Keratinocyte (primary cell): ENCODE data around the gene ENDOD1. TPM values are rescaled to one million over a fixed set of nuclear protein-coding genes. Genes with fewer than 3 reads are reported as not detected.
A peak's percentile ranks its signal among the peaks of the same experiment; 100 is the strongest.

Experiments used
- DNase-seq: peaks from one replicate; pipeline ENCODE4 v3.0.0-alpha.2; 2011; ENCODE audit warnings: low read depth, missing footprints, low spot score
- FAIRE-seq: peaks from 2 replicates; lab custom pipeline; 2011; peaks lifted over from hg19 to GRCh38; lab: Jason Lieb, UNC
- H2AFZ ChIP-seq: 2 replicates; pipeline ENCODE4 v1.6.0; 2012; ENCODE audit warnings: low read length, control low read depth, inconsistent platforms; ENCODE audit not compliant: control insufficient read depth
- H3K27ac ChIP-seq: 2 replicates; pipeline ENCODE4 v1.5.1; 2011; ENCODE audit warnings: low read length; ENCODE audit not compliant: control insufficient read depth, insufficient read depth
- H3K27me3 ChIP-seq: 3 replicates; pipeline ENCODE4 v1.6.0; 2011; ENCODE audit warnings: low read length; ENCODE audit not compliant: control insufficient read depth, insufficient read depth; ENCODE audit errors: extremely low read depth
- H3K36me3 ChIP-seq, 2 experiments: 2 replicates in 1 of 2; 3 replicates in 1 of 2; pipeline ENCODE4 v1.5.1; 2011; ENCODE audit warnings: low read length in 2 of 2, mild to moderate bottlenecking in 1 of 2; ENCODE audit not compliant: control insufficient read depth in 2 of 2, insufficient read depth in 2 of 2; ENCODE audit errors: extremely low read depth in 1 of 2
- H3K4me1 ChIP-seq: 3 replicates; pipeline ENCODE4 v1.5.1; 2011; ENCODE audit warnings: low read length; ENCODE audit not compliant: control insufficient read depth, insufficient read depth; ENCODE audit errors: extremely low read depth
- H3K4me2 ChIP-seq: 3 replicates; pipeline ENCODE4 v1.6.0; 2011; ENCODE audit warnings: low read depth, low read length; ENCODE audit not compliant: control insufficient read depth, insufficient read depth; ENCODE audit errors: extremely low read depth
- H3K4me3 ChIP-seq, 3 experiments: fragments of 200-600 bp in 1 of 3; sonication (generic) in 1 of 3; 2 replicates in 2 of 3; 3 replicates in 1 of 3; pipeline ENCODE4 v1.5.1; 2011 to 2016; ENCODE audit warnings: low read length in 3 of 3, mild to moderate bottlenecking in 3 of 3, control low read depth in 2 of 3, inconsistent platforms in 1 of 3, low read depth in 1 of 3, mixed read lengths in 1 of 3, mixed run types in 1 of 3, moderate library complexity in 1 of 3; ENCODE audit not compliant: control insufficient read depth in 2 of 3, insufficient read depth in 2 of 3; ENCODE audit errors: extremely low read depth in 1 of 3
- H3K79me2 ChIP-seq: 2 replicates; pipeline ENCODE4 v1.6.0; 2012; ENCODE audit warnings: low read length; ENCODE audit not compliant: control insufficient read depth, insufficient read depth
- H3K9ac ChIP-seq: 3 replicates; pipeline ENCODE4 v1.6.0; 2011; ENCODE audit warnings: low read length; ENCODE audit not compliant: control insufficient read depth, insufficient read depth; ENCODE audit errors: extremely low read depth
- H3K9me1 ChIP-seq: 3 replicates; pipeline ENCODE4 v1.6.0; 2011; ENCODE audit warnings: low read length; ENCODE audit not compliant: control insufficient read depth, insufficient read depth; ENCODE audit errors: extremely low read depth
- H3K9me3 ChIP-seq: 2 replicates; pipeline ENCODE4 v1.5.1; 2012; ENCODE audit warnings: low read depth, low read length; ENCODE audit not compliant: control insufficient read depth
- H4K20me1 ChIP-seq: 3 replicates; pipeline ENCODE4 v1.6.0; 2011; ENCODE audit warnings: low read length; ENCODE audit not compliant: control insufficient read depth, insufficient read depth; ENCODE audit errors: extremely low read depth
- CTCF ChIP-seq, 3 experiments: IDR thresholded peaks in 1 of 3; conservative IDR thresholded peaks in 1 of 3; optimal IDR thresholded peaks in 1 of 3; 2 replicates in 2 of 3; 3 replicates in 1 of 3; pipeline versions ENCODE3 to v1.5.1; 2011; ENCODE audit warnings: low read length in 3 of 3, mild to moderate bottlenecking in 3 of 3, moderate library complexity in 2 of 3, control low read depth in 1 of 3, inconsistent platforms in 1 of 3; ENCODE audit not compliant: insufficient read depth in 2 of 3; ENCODE audit errors: extremely low read depth in 1 of 3
- EZH2 ChIP-seq: IDR thresholded peaks from one replicate; pipeline ENCODE4 v1.6.1; 2012; ENCODE audit warnings: inconsistent platforms, mild to moderate bottlenecking, low read length, moderate library complexity
- dilution Hi-C: fragments of 300-500 bp; cut with MboI; formaldehyde crosslinking; loops from one replicate; pipeline ENCODE4 v1.7.0; 2020; ENCODE audit warnings: low sequenced_read_pairs; ENCODE audit not compliant: extremely low pct_ligation_motif_present
- polyA plus RNA-seq, 5 experiments: library from polyadenylated mRNA; depleted of rRNA in 3 of 5; stranded (reverse) in 3 of 5; stranded (forward) in 1 of 5; unstranded in 1 of 5; fragments of >200 nt; gene quantifications; 1 replicate in 1 of 5; 2 replicates in 3 of 5; 3 replicates in 1 of 5; pipeline versions ENCODE4 v1.2.1 to v1.2.3, GENCODE V29; 2011 to 2012; ENCODE audit warnings: missing spikeins in 2 of 5, low read depth in 1 of 5, low replicate concordance in 1 of 5

The ENDOD1 gene
- polyA plus RNA-seq, 1 donor (not counting 4 experiments of a cell fraction or from before 2014, with no cell fraction given): 27.2 TPM

DNA sequence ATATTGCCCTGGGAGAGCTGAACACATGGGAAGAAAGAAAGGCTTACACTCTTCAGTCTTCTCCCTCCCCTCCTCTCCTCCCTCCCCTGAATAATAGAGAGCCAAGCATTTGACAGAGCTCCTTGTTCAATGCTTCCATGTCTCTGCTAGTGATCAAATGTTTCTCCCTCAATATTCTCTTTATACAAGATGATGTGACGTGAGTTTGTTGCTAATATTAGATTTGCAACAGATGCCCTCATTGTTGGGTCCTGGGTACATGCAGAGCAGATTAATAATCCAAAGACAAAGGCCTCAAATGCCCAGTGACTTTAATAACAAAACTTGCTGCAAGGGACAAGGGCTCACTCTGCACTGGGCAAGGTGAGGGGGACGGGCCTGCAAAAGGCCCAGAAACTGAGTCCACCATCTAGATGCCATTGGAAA, 7.1 kb upstream of the ENDOD1 start:
- Histone ChIP-seq H4K20me1 (no peaks in the 10 kb centered on the region), H3K9me3 (no peaks in the 10 kb centered on the region), H3K4me3 (no peak overlapping the region), H3K36me3 (no peaks in the 10 kb centered on the region), H3K4me1 (peaks cover 11% of the 10 kb centered on the region), H2AFZ (no peak overlapping the region), H3K9me1 (no peaks in the 10 kb centered on the region), H3K27ac (no peak overlapping the region), H3K9ac (no peak overlapping the region), H3K79me2 (no peaks in the 10 kb centered on the region), H3K4me2 (no peak overlapping the region), H3K27me3 (no peaks in the 10 kb centered on the region)
- TF ChIP-seq CTCF (optimal IDR thresholded peaks at IDR 0.05 in 1 of 3, IDR thresholded peaks at IDR 0.05 in 1 of 3, conservative IDR thresholded peaks at IDR 0.05 in 1 of 3; ENCODE audit: extremely low read depth in 1 of 3, insufficient read depth in 2 of 3, low read length in 3 of 3) (no peak), EZH2 (no peak)
- FAIRE-seq (no peak), DNase-seq (no peak)
- dilution Hi-C loops: no loop called here

DNA sequence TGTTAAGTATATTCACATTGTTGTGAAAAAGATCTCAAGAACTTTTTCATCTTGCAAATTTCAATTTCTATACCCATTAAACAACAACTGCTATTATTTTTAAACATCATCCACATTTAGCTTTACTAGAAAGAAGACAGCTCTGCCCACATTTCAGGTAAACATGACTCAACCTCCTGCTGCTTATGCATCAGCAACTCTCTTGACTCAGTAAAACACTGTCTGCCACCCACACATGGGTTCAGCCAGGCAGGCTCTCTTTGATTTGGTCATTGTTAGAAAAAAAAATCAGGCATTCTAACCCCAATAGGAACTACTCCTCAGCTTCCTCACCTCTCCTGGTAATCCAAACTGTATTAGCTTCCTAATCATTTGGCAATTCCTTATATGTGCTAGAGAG, 5.1 kb upstream of the ENDOD1 start:
- FAIRE-seq (peak; percentile 23), DNase-seq (no peak)
- no peak overlapping the region for H3K27ac ChIP-seq
- peaks cover 16% of the 10 kb centered on the region for H3K4me1 ChIP-seq
- H3K9me3 ChIP-seq: no peaks in the 10 kb centered on the region
- TF ChIP-seq EZH2 (no peak), CTCF (optimal IDR thresholded peaks at IDR 0.05 in 1 of 3, IDR thresholded peaks at IDR 0.05 in 1 of 3, conservative IDR thresholded peaks at IDR 0.05 in 1 of 3; ENCODE audit: extremely low read depth in 1 of 3, insufficient read depth in 2 of 3, low read length in 3 of 3) (no peak)
- no peaks in the 10 kb centered on the region for H3K36me3 ChIP-seq
- no peak overlapping the region for H3K4me3 ChIP-seq
- no peak overlapping the region for H2AFZ ChIP-seq
- dilution Hi-C loops: no loop called here
- H3K79me2 ChIP-seq: no peaks in the 10 kb centered on the region
- no peaks in the 10 kb centered on the region for H3K27me3 ChIP-seq
- no peaks in the 10 kb centered on the region for H4K20me1 ChIP-seq
- H3K9ac ChIP-seq: no peak overlapping the region
- peak overlapping the region; percentile 25 for H3K4me2 ChIP-seq
- H3K9me1 ChIP-seq: no peaks in the 10 kb centered on the region
